ENCODE data around the gene ECM2.

The ECM2 gene

DNA sequence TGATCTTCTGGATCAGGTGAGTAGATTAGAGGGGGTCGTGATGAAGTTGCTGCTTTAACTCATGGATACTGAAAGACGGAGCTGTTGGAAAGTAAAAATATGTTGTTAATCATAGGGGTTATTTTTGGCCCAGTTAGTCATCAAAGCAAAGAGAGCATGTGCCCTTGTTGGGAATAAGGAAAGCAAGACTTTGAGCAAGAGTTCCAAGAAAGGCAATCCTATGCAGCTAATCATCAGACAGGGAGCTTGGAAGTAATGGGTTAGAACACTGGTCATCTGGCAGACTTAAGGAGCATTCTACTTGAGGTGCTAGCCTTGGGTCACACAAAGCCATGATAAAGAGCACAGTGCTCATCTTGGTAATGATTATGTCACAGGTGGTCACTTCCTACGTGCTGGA lies 71.8 kb downstream of the ECM2 start:
- DNase-seq (ENCODE audit: low spot score): peak; percentile 83

DNA sequence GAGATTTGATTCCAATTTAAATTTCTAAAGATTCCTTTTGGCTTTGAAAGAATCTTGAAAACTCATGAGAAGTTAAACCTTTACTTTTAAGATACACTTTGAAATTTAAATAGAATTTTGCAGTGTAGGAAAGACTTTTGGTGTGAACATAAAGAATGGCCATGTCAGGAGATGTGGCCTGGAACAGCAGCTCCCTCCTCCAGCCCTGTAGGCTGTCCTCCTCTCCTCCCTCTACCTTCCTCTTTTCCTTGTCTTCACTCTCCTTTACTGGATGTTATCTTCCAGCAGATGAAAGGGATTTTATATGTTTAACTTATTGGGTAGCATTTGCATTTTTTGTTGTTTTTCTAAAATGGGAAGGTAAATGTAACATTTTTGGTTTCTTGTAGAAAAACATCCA lies 72.4 kb downstream of the ECM2 start:
- DNase-seq (ENCODE audit: low spot score): no peak

DNA sequence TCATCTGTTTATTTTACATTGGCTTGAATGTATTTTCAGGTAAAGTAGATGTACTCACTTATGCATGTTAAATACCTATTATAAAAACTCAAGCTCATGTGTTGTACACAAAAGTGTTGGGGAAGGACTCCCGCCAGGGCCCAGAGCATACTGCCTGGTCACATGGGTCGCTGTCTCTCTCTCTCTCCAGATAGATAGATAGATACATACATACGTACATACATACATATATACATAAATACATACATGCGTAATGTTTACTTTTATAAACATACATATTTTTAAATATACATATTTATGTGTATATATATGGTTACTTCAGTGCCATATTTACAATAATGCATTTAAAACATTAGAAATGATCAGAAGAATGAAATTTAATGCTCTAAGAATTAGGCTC lies 78.2 kb downstream of the ECM2 start:
- no peak for DNase-seq (ENCODE audit: low spot score)

DNA sequence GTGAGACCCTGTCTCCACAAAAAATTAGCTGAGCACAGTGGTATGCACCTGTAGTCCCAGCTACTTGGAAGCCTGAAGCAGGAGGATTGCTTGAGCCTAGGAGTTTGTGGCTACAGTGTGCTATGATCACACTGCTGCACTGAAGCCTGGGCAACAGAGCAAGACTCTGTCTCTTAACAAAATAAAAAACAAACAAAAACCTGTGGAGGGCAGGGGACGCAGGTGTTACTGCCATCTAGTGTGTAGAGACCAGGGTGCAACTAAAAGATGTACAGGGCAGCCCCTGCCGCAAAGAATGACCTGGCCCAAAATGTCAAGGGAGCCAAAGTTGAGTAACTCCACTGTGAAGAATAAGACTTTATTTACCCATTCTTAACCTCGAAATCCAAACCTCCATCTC lies 80.6 kb downstream of the ECM2 start:
- DNase-seq (ENCODE audit: low spot score): no peak

DNA sequence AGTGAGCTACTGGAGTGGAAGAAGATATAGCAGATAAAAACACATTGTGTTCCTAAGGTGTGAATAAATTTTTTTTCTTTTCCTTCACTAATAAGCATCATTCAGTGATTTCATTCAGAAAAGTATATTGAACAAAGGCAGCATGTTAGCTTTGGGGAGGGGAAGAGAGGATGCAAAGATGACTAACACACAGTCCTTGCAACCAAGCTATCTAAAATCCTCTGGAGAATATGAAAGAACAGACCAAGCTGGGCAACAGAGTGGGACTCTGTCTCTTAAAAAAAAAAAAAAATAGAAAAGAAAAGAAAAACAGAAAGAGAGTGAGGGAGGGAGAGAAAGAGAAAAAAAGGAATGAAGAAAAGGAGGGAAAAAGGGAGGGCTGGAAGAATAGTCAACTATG lies 89.3 kb downstream of the ECM2 start:
- DNase-seq (ENCODE audit: low spot score): no peak

Measured in AG08396 (cell line).